Astrocyte (in vitro differentiated cells and primary cell): ENCODE data around the gene ABCC1. TPM values are rescaled to one million over a fixed set of nuclear protein-coding genes. Genes with fewer than 3 reads are reported as not detected.

Experiments
- DNase-seq: peaks from one replicate; pipeline ENCODE4 v3.0.0-alpha.2; 2010; ENCODE audit warnings: low read depth
- FAIRE-seq: peaks from 2 replicates; lab custom pipeline; 2011; peaks lifted over from hg19 to GRCh38; lab: Jason Lieb, UNC
- H2AFZ ChIP-seq: 2 replicates; pipeline ENCODE4 v1.6.0; 2012; ENCODE audit warnings: low read depth, low read length, inconsistent platforms
- H3K27ac ChIP-seq: 2 replicates; pipeline ENCODE4 v1.5.1; 2011; ENCODE audit warnings: low read depth, low read length, inconsistent platforms
- H3K27me3 ChIP-seq: 2 replicates; pipeline ENCODE4 v1.6.0; 2011; ENCODE audit warnings: low read length, inconsistent platforms; ENCODE audit not compliant: insufficient read depth
- H3K36me3 ChIP-seq: 2 replicates; pipeline ENCODE4 v1.5.1; 2011; ENCODE audit warnings: low read length, inconsistent platforms; ENCODE audit not compliant: insufficient read depth
- H3K4me1 ChIP-seq: 2 replicates; pipeline ENCODE4 v1.5.1; 2011; ENCODE audit warnings: low read length, inconsistent platforms; ENCODE audit not compliant: insufficient read depth
- H3K4me2 ChIP-seq: 2 replicates; pipeline ENCODE4 v1.6.0; 2012; ENCODE audit warnings: low read length, inconsistent platforms
- H3K4me3 ChIP-seq: 2 replicates; pipeline ENCODE4 v1.5.1; 2011; ENCODE audit warnings: low read depth, mild to moderate bottlenecking, low read length, inconsistent platforms; ENCODE audit not compliant: insufficient read depth
- H3K79me2 ChIP-seq: 2 replicates; pipeline ENCODE4 v1.6.0; 2012; ENCODE audit warnings: mild to moderate bottlenecking, low read length, inconsistent platforms; ENCODE audit not compliant: insufficient read depth
- H3K9ac ChIP-seq: 2 replicates; pipeline ENCODE4 v1.6.0; 2012; ENCODE audit warnings: mild to moderate bottlenecking, low read length, inconsistent platforms
- H3K9me3 ChIP-seq: 2 replicates; pipeline ENCODE4 v1.5.1; 2012; ENCODE audit warnings: low read depth, mild to moderate bottlenecking, low read length, inconsistent platforms; ENCODE audit not compliant: insufficient read depth
- H4K20me1 ChIP-seq: 2 replicates; pipeline ENCODE4 v1.6.0; 2012; ENCODE audit warnings: low read length, inconsistent platforms; ENCODE audit not compliant: insufficient read depth
- H3K27ac Mint-ChIP-seq: one replicate; pipeline ENCODE4 v1.8.0; 2021; ENCODE audit warnings: mild to moderate bottlenecking, mixed read lengths; ENCODE audit not compliant: unreplicated experiment
- H3K27me3 Mint-ChIP-seq: one replicate; pipeline ENCODE4 v1.8.0; 2021; ENCODE audit warnings: low read depth, mixed read lengths; ENCODE audit not compliant: unreplicated experiment
- H3K36me3 Mint-ChIP-seq: one replicate; pipeline ENCODE4 v1.8.0; 2021; ENCODE audit warnings: low read depth, mixed read lengths; ENCODE audit not compliant: unreplicated experiment
- H3K4me1 Mint-ChIP-seq: one replicate; pipeline ENCODE4 v1.8.0; 2021; ENCODE audit warnings: low read depth, mixed read lengths; ENCODE audit not compliant: unreplicated experiment
- H3K4me3 Mint-ChIP-seq: one replicate; pipeline ENCODE4 v1.8.0; 2021; ENCODE audit warnings: mild to moderate bottlenecking, moderate library complexity, mixed read lengths; ENCODE audit not compliant: unreplicated experiment
- H3K9me3 Mint-ChIP-seq: one replicate; pipeline ENCODE4 v1.8.0; 2021; ENCODE audit warnings: mild to moderate bottlenecking, mixed read lengths; ENCODE audit not compliant: unreplicated experiment
- CTCF ChIP-seq: IDR thresholded peaks from 2 replicates; pipeline ENCODE4 v1.5.1; 2011; ENCODE audit warnings: low read depth, mild to moderate bottlenecking, inconsistent platforms, low read length, moderate library complexity; ENCODE audit not compliant: insufficient read depth
- EZH2 ChIP-seq: IDR thresholded peaks from 2 replicates; pipeline ENCODE4 v1.6.1; 2012; ENCODE audit warnings: mild to moderate bottlenecking, low read length, inconsistent platforms; ENCODE audit not compliant: insufficient read depth
- total RNA-seq: library from RNA; stranded (reverse); gene quantifications from 2 replicates; pipeline ENCODE4 v1.2.1, GENCODE V29; 2021

Gene ABCC1
- total RNA-seq, 1 donor from 2014 or later: 42.1 TPM

- H3K4me2 ChIP-seq: no peak overlapping the region
- H3K27me3 Mint-ChIP-seq: peaks cover 5% of the 10 kb centered on the region
- no peak overlapping the region for H3K27ac ChIP-seq
- H4K20me1 ChIP-seq: no peaks in the 10 kb centered on the region
- no peak for TF ChIP-seq EZH2
- no peak for TF ChIP-seq CTCF
- no peak overlapping the region for H3K27ac Mint-ChIP-seq
- H3K27me3 ChIP-seq: no peaks in the 10 kb centered on the region
- no peak overlapping the region for H3K4me3 ChIP-seq
- FAIRE-seq (no peak), DNase-seq (no peak)
- H3K36me3 ChIP-seq: no peaks in the 10 kb centered on the region
- no peaks in the 10 kb centered on the region for H3K4me1 Mint-ChIP-seq
- H3K79me2 ChIP-seq: no peaks in the 10 kb centered on the region
- H3K9me3 ChIP-seq: peaks cover 17% of the 10 kb centered on the region
- H3K9ac ChIP-seq: no peak overlapping the region
- H3K4me3 Mint-ChIP-seq: no peak overlapping the region
- H3K4me1 ChIP-seq: no peaks in the 10 kb centered on the region
- no peak overlapping the region for H2AFZ ChIP-seq
- peaks cover 15% of the 10 kb centered on the region for H3K36me3 Mint-ChIP-seq
- H3K9me3 Mint-ChIP-seq: peaks cover 27% of the 10 kb centered on the region
Observed at GRCh38 chr16:16162591-16162990, 213.2 kb downstream of the ABCC1 start.

GRCh38 chr16:16163109-16163508 lies 213.7 kb downstream of the ABCC1 start:
- H3K4me1 Mint-ChIP-seq: no peaks in the 10 kb centered on the region
- H3K9ac ChIP-seq: no peak overlapping the region
- H3K79me2 ChIP-seq: no peaks in the 10 kb centered on the region
- no peaks in the 10 kb centered on the region for H3K4me1 ChIP-seq
- no peak for FAIRE-seq
- H3K36me3 ChIP-seq: no peaks in the 10 kb centered on the region
- H3K9me3 ChIP-seq: peaks cover 15% of the 10 kb centered on the region
- no peak overlapping the region for H3K4me2 ChIP-seq
- no peak overlapping the region for H3K4me3 ChIP-seq
- no peaks in the 10 kb centered on the region for H3K27me3 ChIP-seq
- no peak overlapping the region for H2AFZ ChIP-seq
- no peaks in the 10 kb centered on the region for H4K20me1 ChIP-seq
- H3K27me3 Mint-ChIP-seq: peaks cover 5% of the 10 kb centered on the region
- H3K27ac Mint-ChIP-seq: no peak overlapping the region
- no peak overlapping the region for H3K27ac ChIP-seq
- H3K9me3 Mint-ChIP-seq: peaks cover 23% of the 10 kb centered on the region
- TF ChIP-seq CTCF: no peak
- TF ChIP-seq EZH2: no peak
- no peak overlapping the region for H3K4me3 Mint-ChIP-seq
- DNase-seq: no peak
- H3K36me3 Mint-ChIP-seq: peaks cover 15% of the 10 kb centered on the region

- peaks cover 20% of the 10 kb centered on the region for H3K9me3 Mint-ChIP-seq
- H3K36me3 ChIP-seq: no peaks in the 10 kb centered on the region
- H3K27ac Mint-ChIP-seq: no peak overlapping the region
- H3K4me3 Mint-ChIP-seq: no peak overlapping the region
- H3K79me2 ChIP-seq: no peaks in the 10 kb centered on the region
- H3K4me2 ChIP-seq: no peak overlapping the region
- no peak overlapping the region for H3K9ac ChIP-seq
- H3K27ac ChIP-seq: no peak overlapping the region
- no peak for DNase-seq
- TF ChIP-seq CTCF (no peak), EZH2 (no peak)
- H4K20me1 ChIP-seq: no peaks in the 10 kb centered on the region
- peaks cover 11% of the 10 kb centered on the region for H3K9me3 ChIP-seq
- no peaks in the 10 kb centered on the region for H3K4me1 ChIP-seq
- no peak overlapping the region for H2AFZ ChIP-seq
- peaks cover 5% of the 10 kb centered on the region for H3K27me3 Mint-ChIP-seq
- H3K4me3 ChIP-seq: no peak overlapping the region
- no peak for FAIRE-seq
- H3K36me3 Mint-ChIP-seq: peaks cover 15% of the 10 kb centered on the region
- H3K4me1 Mint-ChIP-seq: no peaks in the 10 kb centered on the region
- no peaks in the 10 kb centered on the region for H3K27me3 ChIP-seq
Observed at GRCh38 chr16:16163571-16163970, 214.2 kb downstream of the ABCC1 start.
